Naive B cell (primary cell): ENCODE data around the gene SBK3. TPM values are rescaled to one million over a fixed set of nuclear protein-coding genes. Genes with fewer than 3 reads are reported as not detected.
A peak's percentile ranks its signal among the peaks of the same experiment; 100 is the strongest.
"Not testable (repeated sequence)": the region's sequence is repeated elsewhere in the genome, so short reads cannot be mapped to it uniquely, and the experiment has no call there.

Experiments used
- ATAC-seq, 2 donors: fragments of 150-1000 bp; cut with Tn5 transposase; 2 replicates each; pipeline ENCODE4 v1.10.0; 2021; ENCODE audit warnings: low read depth in 2 of 2, mild to moderate bottlenecking in 2 of 2, moderate library complexity in 2 of 2
- DNase-seq: peaks from one replicate; pipeline ENCODE4 v3.0.0; 2022
- H3K27ac Mint-ChIP-seq, 6 donors: one replicate each; pipeline ENCODE4 v1.8.0; 2020 to 2022; ENCODE audit warnings: mild to moderate bottlenecking in 6 of 6, mixed read lengths in 6 of 6, moderate library complexity in 5 of 6, inconsistent platforms in 2 of 6
- H3K27me3 Mint-ChIP-seq, 3 donors: one replicate each; pipeline ENCODE4 v1.8.0; 2021 to 2022; ENCODE audit warnings: mixed read lengths in 3 of 3, mild to moderate bottlenecking in 1 of 3
- H3K36me3 Mint-ChIP-seq, 2 donors: one replicate each; pipeline ENCODE4 v1.8.0; 2020 to 2022; ENCODE audit warnings: mixed read lengths in 2 of 2, inconsistent platforms in 1 of 2, mild to moderate bottlenecking in 1 of 2
- H3K4me1 Mint-ChIP-seq, 3 donors: one replicate each; pipeline ENCODE4 v1.8.0; 2020 to 2022; ENCODE audit warnings: mixed read lengths in 3 of 3, inconsistent platforms in 1 of 3, mild to moderate bottlenecking in 1 of 3, moderate library complexity in 1 of 3
- H3K4me3 Mint-ChIP-seq, 8 donors: one replicate each; pipeline ENCODE4 v1.8.0; 2020 to 2022; ENCODE audit warnings: mild to moderate bottlenecking in 8 of 8, mixed read lengths in 8 of 8, moderate library complexity in 8 of 8, inconsistent platforms in 2 of 8
- H3K9me3 Mint-ChIP-seq, 7 donors: one replicate each; pipeline ENCODE4 v1.8.0; 2020 to 2022; ENCODE audit warnings: mixed read lengths in 7 of 7, mild to moderate bottlenecking in 5 of 7, inconsistent platforms in 2 of 7, moderate library complexity in 1 of 7
- polyA plus RNA-seq, 6 donors: library from polyadenylated mRNA; unstranded; fragments of 300-500 nt; fragmentation: Illumina TruSeq; gene quantifications; one replicate each; pipeline ENCODE4 v1.2.3, GENCODE V29; 2021; ENCODE audit warnings: low read depth in 6 of 6

The SBK3 gene
- polyA plus RNA-seq, 6 donors from 2014 or later, result not detected

DNA sequence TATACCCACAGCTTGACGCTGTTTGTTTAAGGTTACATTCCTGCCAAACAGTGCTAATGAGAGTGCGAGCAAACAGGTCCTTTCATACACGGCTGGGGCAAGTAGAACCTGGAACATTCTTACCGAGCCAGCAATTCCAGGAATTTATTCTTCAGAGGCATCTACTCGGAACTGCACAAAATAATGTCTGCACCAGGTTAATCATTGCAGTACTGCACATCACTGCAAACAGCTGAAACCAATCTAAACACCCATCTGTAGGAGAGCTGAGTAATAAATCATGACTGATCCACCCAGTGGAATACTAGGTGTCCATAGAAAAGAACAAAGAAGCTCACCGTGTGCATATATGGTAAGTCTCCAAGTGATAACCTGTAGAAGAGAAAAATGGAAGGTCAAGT, 36.5 kb upstream of the SBK3 start:
- peak overlapping the region in 1 of 6 donors; percentile 94 for H3K27ac Mint-ChIP-seq
- ATAC-seq (no peak), DNase-seq (no peak)
- H3K27me3 Mint-ChIP-seq, result no peaks in the 10 kb centered on the region
- peak overlapping the region in 6 of 8 donors; percentile 41 to 95 (median 88) for H3K4me3 Mint-ChIP-seq
- peaks cover 0 to 3% (median 0%) of the 10 kb centered on the region in 7 donors for H3K9me3 Mint-ChIP-seq
- peaks cover 0 to 6% of the 10 kb centered on the region in 2 donors for H3K36me3 Mint-ChIP-seq
- peaks cover 38 to 44% (median 39%) of the 10 kb centered on the region in 3 donors for H3K4me1 Mint-ChIP-seq

DNA sequence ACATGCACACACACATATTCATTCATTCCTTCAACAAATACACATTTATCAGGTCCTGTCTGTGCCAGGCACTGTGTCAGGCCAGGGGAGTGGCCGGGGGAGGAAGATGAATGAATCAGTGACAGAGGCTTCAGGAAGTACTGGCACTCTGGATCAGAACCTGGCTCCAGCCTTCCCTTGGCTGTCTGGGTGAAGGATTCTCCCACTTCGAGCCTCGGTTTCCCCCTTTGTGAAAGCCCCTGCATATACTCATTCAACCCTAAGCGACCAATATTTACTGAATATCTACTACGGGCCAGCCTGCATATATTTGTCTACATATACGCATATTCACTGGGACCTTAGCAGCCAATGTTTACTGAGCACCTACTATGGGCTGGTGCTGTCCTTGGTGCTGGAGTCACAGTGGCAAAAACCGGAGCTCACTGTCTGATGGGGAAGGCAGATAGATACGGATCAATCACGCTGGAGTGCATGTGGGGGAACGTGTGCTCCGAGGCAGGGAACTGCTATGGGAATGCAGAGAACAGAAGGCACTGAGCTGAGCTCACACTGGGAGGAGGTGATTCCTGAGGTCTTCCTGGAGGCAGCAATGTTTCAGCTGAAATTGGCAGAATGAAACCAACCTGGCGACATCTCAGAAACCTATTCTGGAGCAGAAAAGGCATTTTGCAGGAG, 35.9 kb upstream of the SBK3 start:
- DNase-seq (no peak), ATAC-seq (no peak)
- Mint-ChIP-seq H3K9me3 (peaks cover 0 to 3% (median 0%) of the 10 kb centered on the region in 7 donors), H3K4me3 (peak overlapping the region; percentile 83 to 95 (median 90)), H3K27ac (peak overlapping the region in 5 of 6 donors; percentile 37 to 94 (median 82)), H3K27me3 (no peaks in the 10 kb centered on the region), H3K4me1 (peaks cover 35 to 38% (median 35%) of the 10 kb centered on the region in 3 donors), H3K36me3 (peaks cover 0 to 8% of the 10 kb centered on the region in 2 donors)

DNA sequence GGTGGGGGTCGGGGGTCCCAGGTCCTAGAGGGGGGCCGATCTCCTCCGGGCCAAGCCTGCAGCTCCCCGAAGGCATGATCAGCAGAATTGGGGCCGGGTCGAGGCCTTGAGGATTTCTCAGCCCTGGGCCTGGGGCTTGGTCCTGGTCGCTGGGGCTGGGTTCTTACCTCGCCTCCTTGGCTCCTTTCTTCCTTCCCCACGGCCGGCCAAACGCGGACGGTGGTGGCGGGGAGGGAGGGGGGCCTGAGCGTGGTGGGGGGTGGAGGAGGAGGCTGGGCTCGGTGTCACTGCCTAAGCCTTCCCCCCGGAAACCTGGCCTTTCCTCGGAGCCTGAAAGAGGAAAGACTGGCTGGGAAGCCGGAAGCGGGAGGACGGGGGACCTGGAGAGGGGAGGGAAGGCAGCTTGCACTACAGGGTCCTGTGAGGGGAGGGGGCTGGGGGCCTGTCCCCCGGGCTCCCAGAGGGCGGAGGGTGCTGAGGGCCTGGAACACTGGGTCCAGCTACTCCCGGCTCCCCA, 35.3 kb upstream of the SBK3 start, which contains the start of gene ZNF579:
TSS of gene ZNF579 (minus strand) at position 221 of the 517 bp plus-strand sequence. CDS start 1,209 bp downstream, outside the sequence.
- Mint-ChIP-seq H3K27me3 (no peaks in the 10 kb centered on the region), H3K36me3 (peaks cover 0 to 8% of the 10 kb centered on the region in 2 donors), H3K4me3 (peak within 1 kb of the TSS; percentile 85 to 95 (median 90)), H3K9me3 (peaks cover 0 to 3% (median 0%) of the 10 kb centered on the region in 7 donors), H3K4me1 (peaks cover 29 to 32% (median 30%) of the 10 kb centered on the region in 3 donors), H3K27ac (peak within 1 kb of the TSS; percentile 66 to 96 (median 90))
- DNase-seq (peak; percentile 55), ATAC-seq (peak; percentile 63 to 74)

DNA sequence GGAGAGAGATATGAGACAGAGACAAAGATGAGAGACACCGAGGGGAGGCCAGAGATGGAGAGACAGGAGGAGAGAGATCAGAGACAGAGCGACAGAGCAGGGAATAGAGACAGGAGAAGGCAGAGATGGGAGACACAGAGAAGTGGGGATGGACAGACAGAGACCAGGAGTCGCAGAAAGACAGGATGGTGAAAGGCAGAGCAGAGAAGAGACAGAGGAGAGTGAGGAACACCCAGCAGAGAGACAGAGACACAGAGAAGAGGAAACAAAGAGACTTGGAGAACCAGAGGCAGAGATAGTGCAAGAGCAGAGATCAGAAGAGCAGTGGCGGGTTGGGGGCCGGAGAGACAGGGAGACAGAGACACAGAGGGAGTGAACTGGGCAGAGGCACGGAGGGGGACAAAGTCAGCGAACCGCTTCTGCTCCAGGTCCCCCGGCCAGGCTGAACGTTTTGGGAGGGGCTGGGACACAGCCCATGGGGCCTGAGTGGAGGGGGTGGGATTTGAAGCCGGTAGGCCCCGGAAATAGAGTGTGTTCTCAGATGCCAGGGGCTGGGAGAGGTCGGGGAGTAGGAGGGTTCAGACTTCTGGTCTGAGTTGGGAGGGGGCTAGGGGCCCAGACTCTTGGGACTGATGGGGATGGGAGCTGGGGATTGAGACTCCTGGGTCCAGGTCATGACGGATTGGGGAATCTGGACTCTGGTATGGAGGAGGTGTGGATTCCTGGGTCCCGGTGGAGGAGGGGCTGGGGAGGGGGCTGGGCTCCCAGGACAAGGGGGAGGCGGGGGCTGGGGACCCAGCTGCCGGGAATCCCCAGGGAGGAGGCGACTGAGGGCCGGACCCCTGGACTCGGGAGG, 34.7 kb upstream of the SBK3 start:
- peaks cover 0 to 8% of the 10 kb centered on the region in 2 donors for H3K36me3 Mint-ChIP-seq
- H3K4me1 Mint-ChIP-seq, result peaks cover 23 to 26% (median 26%) of the 10 kb centered on the region in 3 donors
- ATAC-seq, result peak; percentile 37 to 52
- no peaks in the 10 kb centered on the region for H3K27me3 Mint-ChIP-seq
- H3K9me3 Mint-ChIP-seq, result peaks cover 0 to 3% (median 0%) of the 10 kb centered on the region in 7 donors
- peak overlapping the region; percentile 66 to 96 (median 89) for H3K27ac Mint-ChIP-seq
- peak overlapping the region; percentile 85 to 95 (median 90) for H3K4me3 Mint-ChIP-seq
- no peak for DNase-seq

DNA sequence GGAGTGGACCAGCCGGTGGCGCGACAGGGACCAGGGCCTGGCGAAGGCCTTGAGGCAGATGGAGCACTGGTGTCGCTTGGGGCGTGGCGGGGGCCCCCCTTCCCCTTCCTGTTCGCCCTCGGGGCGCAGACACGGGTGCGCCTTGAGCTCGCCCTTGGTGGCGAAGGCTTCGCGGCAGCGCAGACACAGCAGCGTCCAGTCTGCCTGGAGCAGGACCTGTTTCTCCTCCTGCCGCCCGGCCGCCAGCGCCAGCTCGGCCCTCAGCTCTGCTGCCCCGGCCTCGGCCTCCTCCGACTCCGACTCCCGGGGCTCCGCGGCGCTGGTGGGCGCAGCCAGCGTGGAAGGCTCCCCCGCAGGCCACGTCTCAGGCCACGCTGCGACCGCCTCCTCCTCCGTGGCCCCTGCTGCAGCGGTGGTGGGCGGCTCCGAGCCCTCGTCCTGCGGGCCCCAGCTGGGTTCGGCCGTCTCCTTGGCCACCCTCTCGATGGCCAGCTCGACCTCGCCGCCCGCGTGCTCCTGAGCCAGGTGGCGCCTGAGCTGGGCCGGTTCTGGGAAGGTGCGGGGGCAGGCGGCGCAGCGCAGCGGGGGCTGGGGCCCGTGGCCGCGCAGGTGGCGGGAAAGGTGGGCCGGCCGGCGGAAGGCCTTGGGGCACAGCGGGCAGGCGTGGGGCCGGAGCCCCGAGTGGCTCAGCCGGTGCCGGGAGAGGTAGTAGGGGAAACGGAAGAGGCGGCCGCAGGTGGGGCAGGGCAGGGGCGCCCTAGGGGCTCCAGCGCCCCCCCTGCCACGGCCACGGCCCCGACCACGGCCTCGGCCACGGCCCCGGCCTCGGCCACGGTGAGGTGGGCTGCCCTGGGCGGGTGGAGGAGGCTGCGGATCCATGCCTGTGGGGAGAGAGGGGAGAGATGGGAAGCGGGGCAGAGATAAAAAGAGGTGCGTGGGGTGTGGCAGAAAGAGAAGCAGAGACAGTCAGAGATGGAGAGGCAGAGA, 33.7 kb upstream of the SBK3 start:
- Mint-ChIP-seq H3K36me3 (peaks cover 0 to 8% of the 10 kb centered on the region in 2 donors), H3K9me3 (peaks cover 0 to 3% (median 0%) of the 10 kb centered on the region in 7 donors), H3K4me3 (peak overlapping the region; percentile 85 to 95 (median 90)), H3K4me1 (peaks cover 23 to 26% (median 26%) of the 10 kb centered on the region in 3 donors), H3K27me3 (no peaks in the 10 kb centered on the region), H3K27ac (peak overlapping the region in 4 of 6 donors; percentile 21 to 90 (median 58))
- DNase-seq, result no peak
- no peak for ATAC-seq

DNA sequence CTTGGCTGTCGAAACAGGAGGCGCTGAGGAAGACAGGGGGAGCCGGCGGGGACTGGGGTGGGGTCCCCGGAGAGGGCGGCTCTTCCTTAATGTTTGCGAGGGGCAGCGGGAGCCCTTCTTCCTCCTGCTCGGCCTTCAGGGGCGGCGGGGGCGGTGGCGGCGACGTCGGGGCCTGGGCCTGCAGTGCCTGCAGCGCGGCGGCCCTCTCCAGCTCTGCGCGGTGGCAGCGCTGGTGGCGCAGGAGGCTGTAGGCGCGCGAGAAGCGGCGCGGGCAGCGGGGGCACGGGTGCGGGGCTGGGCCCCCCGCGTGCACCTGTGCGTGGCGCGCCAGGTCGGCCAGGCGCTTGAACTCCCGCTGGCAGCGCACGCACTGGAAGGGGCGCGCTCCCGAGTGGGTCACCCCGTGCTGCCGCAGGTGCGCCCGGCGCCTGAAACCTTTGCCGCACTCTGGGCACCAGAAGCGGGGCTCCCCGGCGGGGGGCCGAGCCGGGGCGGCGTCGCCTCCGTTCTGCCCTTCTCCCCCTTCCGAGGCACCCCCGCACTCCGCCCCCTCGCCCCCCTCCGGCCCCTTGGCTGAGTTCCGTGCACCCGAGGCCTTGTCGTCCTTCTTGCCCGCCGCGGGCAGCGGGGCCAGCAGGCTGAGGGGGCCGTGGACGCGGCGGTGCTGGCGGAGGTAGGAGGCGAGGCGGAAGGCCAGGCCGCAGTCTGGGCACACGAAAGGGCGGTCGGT, 32.9 kb upstream of the SBK3 start:
- Mint-ChIP-seq H3K27ac (no peak overlapping the region), H3K4me3 (no peak overlapping the region), H3K9me3 (peaks cover 0 to 3% (median 0%) of the 10 kb centered on the region in 7 donors), H3K36me3 (peaks cover 0 to 8% of the 10 kb centered on the region in 2 donors), H3K27me3 (no peaks in the 10 kb centered on the region), H3K4me1 (peaks cover 23 to 26% (median 26%) of the 10 kb centered on the region in 3 donors)
- ATAC-seq, result no peak
- DNase-seq, result no peak

DNA sequence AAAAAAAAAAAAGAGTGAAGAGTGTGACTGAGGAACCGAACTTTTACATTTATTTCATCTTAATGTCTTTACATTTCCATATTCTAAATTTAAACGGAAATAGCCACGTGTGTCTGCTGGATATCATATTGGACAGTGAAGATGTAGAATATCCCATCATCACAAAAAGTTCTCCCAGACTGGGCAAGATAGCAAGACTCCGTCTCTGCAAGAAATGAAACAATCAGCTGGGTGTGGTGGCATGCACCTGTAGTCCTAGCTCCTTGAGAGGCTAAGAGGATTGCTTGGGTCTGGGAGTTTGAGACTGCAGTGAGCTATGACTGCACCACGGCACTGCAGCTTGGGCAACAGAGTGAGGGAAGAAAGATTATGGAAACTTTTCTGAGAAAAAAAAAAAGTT, 31.4 kb upstream of the SBK3 start:
- Mint-ChIP-seq H3K27me3 (no peaks in the 10 kb centered on the region), H3K27ac (peak overlapping the region in 2 of 6 donors; percentile 55 to 88), H3K4me3 (peak overlapping the region in 3 of 8 donors; percentile 25 to 60 (median 57))

DNA sequence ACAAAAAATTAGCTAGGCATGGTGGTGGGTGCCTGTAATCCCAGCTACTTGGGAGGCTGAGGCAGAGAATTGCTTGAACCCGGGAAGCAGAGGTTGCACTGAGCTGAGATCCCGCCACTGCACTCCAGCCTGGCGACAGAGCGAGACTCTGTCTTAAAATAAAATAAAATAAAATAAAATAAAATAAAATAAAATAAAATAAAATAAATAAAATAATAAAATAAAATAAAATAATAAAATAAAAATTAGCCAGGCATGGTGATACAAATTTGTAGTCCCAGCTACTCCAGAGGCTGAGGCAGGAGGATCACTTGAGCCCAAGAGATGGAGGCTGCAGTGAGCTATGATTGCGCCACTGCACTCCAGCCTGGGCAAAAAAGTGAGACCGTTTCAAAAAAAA, 28.6 kb upstream of the SBK3 start:
- not testable (repeated sequence) for H3K36me3 Mint-ChIP-seq, H3K4me1 Mint-ChIP-seq, ATAC-seq, H3K9me3 Mint-ChIP-seq, H3K27me3 Mint-ChIP-seq, H3K4me3 Mint-ChIP-seq, DNase-seq
- peak overlapping the region in 1 of 6 donors; percentile 30 for H3K27ac Mint-ChIP-seq

More for the DNA sequence above, 31.4 kb upstream of the SBK3 start:
- Mint-ChIP-seq H3K4me1 (peaks cover 19 to 21% (median 20%) of the 10 kb centered on the region in 3 donors), H3K9me3 (peaks cover 0 to 3% (median 0%) of the 10 kb centered on the region in 7 donors), H3K36me3 (peaks cover 0 to 8% of the 10 kb centered on the region in 2 donors)
- DNase-seq (no peak), ATAC-seq (no peak)

DNA sequence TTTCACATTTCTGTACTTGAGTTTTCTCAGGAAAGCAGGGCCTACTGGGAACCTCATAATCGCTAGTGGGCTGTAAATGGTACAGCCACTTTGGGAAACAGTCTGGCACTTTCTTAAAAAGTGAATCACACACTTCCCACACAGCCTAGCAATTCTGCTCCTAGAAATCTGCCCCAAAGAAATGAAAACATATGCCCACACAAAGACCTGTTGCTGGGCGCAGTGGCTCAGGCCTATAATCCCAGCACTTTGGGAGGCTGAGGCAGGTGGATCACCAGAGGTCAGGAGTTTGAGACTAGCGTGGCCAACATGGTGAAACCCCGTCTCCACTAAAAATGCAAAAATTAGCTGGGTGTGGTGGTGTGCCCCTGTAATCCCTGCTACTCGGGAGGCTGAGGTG, 24.1 kb upstream of the SBK3 start:
- not testable (repeated sequence) for H3K4me3 Mint-ChIP-seq, H3K36me3 Mint-ChIP-seq, H3K9me3 Mint-ChIP-seq, H3K27ac Mint-ChIP-seq, ATAC-seq, DNase-seq, H3K4me1 Mint-ChIP-seq
- peaks cover 8 to 21% (median 9%) of the 10 kb centered on the region in 3 donors for H3K27me3 Mint-ChIP-seq

DNA sequence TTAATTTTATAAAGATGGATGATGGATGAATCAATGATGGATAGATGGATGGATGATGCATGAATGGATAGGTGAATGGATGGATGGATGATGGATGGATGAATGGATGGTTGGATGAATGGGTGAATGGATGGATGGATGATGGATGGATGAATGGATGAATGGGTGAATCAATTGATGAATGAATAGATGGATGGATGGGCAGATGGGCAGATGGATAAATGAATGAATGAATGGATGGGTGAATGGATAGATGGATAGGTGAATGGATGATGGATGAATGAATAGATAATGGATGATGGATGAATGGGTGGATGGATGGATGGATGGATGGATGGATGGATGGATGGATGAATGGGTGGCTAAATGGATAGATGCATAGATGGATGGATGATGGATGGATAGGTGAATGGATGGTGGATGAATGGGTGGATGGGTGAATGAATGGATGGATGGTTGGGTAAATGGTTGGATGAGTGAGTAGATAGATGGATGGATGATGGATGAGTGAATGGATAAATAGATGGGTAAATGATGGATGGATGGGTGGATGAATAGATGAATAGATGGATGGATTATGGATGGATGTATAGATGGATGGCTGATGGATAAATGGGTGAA, 22.5 kb upstream of the SBK3 start:
- Mint-ChIP-seq H3K36me3 (no peaks in the 10 kb centered on the region), H3K27me3 (peaks cover 13 to 29% (median 21%) of the 10 kb centered on the region in 3 donors), H3K4me3 (no peak overlapping the region), H3K4me1 (no peaks in the 10 kb centered on the region), H3K9me3 (peaks cover 0 to 6% (median 0%) of the 10 kb centered on the region in 7 donors), H3K27ac (no peak overlapping the region)
- ATAC-seq, result no peak
- DNase-seq, result no peak

DNA sequence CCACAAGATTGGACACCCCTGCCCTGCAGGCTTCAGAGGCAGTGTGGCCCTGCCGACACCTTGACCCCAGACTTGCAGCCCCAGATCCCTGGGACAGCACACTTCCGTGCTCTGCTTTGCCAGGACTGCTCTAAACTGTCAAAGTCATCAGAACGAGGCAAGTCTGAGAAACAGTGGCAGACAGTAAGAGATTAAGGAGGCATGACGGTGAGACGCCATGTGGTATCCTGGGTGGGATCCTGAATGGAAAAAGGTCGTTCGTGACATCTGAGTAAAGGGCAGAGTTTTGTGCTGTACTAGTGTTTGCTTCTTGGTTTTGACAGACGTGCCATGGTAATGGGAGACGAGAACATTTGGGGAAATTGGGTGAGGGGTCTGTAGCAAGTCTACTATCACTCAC, 21.5 kb upstream of the SBK3 start:
- Mint-ChIP-seq H3K4me3 (no peak overlapping the region), H3K36me3 (no peaks in the 10 kb centered on the region), H3K27ac (no peak overlapping the region), H3K4me1 (no peaks in the 10 kb centered on the region), H3K27me3 (peaks cover 13 to 29% (median 21%) of the 10 kb centered on the region in 3 donors), H3K9me3 (peaks cover 0 to 6% (median 0%) of the 10 kb centered on the region in 7 donors)
- no peak for ATAC-seq
- DNase-seq, result no peak
